Body of pancreas (tissue), 4 donors: Measurements from ENCODE around the gene SLC25A51. TPM values are rescaled to one million over a fixed set of nuclear protein-coding genes. Genes with fewer than 3 reads are reported as not detected.
"Not testable (repeated sequence)": the region's sequence is repeated elsewhere in the genome, so short reads cannot be mapped to it uniquely, and the experiment has no call there.

Experiments
- ATAC-seq: fragments of 150-250 bp; one replicate; pipeline ENCODE4 v1.9.1; 2016
- DNase-seq, 4 donors: peaks; one replicate each; pipeline ENCODE4 v3.0.0-alpha.2; 2019
- H3K27ac ChIP-seq, 4 donors: fragments of 200-600 bp; sonication (generic); 1 replicate in 3 of 4; 2 replicates in 1 of 4; pipeline versions ENCODE4 v1.5.1 to v1.6.1; 2016 to 2019; ENCODE audit warnings: mild to moderate bottlenecking in 1 of 4, mixed read lengths in 1 of 4, moderate library complexity in 1 of 4
- H3K27me3 ChIP-seq, 2 donors: fragments of 200-600 bp; sonication (generic); one replicate each; pipeline ENCODE4 v1.6.0; 2016; ENCODE audit warnings: mild to moderate bottlenecking in 1 of 2
- H3K36me3 ChIP-seq, 2 donors: fragments of 200-600 bp; sonication (generic); replicated peaks in 1 of 2; 2 replicates each; pipeline ENCODE4 v1.5.1; 2016; ENCODE audit warnings: low read depth in 2 of 2; ENCODE audit not compliant: insufficient read depth in 1 of 2
- H3K4me1 ChIP-seq: fragments of 200-600 bp; sonication (generic); one replicate; pipeline ENCODE4 v1.6.0; 2016
- H3K4me3 ChIP-seq, 2 donors: fragments of 200-600 bp; sonication (generic); 1 replicate in 1 of 2; 2 replicates in 1 of 2; pipeline ENCODE4 v1.5.1; 2016 to 2019
- H3K9me3 ChIP-seq, 3 donors: fragments of 200-600 bp; sonication (generic); 1 replicate in 2 of 3; 2 replicates in 1 of 3; pipeline ENCODE4 v1.5.1; 2016
- CTCF ChIP-seq, 7 experiments: fragments of 450-650 bp in 4 of 7; fragments of 200-600 bp in 3 of 7; sonication (generic) in 3 of 7; IDR thresholded peaks; one replicate each; pipeline ENCODE4 v1.5.1; 2016 to 2019; ENCODE audit warnings: antibody characterized with exemption in 7 of 7
- POLR2A ChIP-seq, 3 donors: fragments of 450-650 bp; IDR thresholded peaks; one replicate each; pipeline ENCODE4 v1.6.1; 2016; ENCODE audit warnings: antibody characterized with exemption in 3 of 3, mild to moderate bottlenecking in 2 of 3
- WGBS, 2 donors: methylation state at CpG; one replicate each; pipeline ENCODE4 v1.1.5; 2017; 5-methylcytosine and 5-hydroxymethylcytosine counted together
- intact Hi-C: fragments of 100-400 bp; cut with DNase I; formaldehyde crosslinking; loops from one replicate; pipeline ENCODE4 v1.15.1; 2023
- total RNA-seq, 2 donors: library from RNA; depleted of rRNA; stranded (reverse); fragments of >200 nt; gene quantifications; one replicate each; pipeline ENCODE4 v1.1.0, GENCODE V29; 2016

Gene SLC25A51
- total RNA-seq, 2 donors from 2014 or later, result 17.1 to 18.1 TPM

GRCh38 chr9:37913480-37914153 lies 9.7 kb upstream of the SLC25A51 start:
- Histone ChIP-seq H3K27ac (peak overlapping the region in 2 of 4 donors; percentile 26 to 71), H3K27me3 (no peaks in the 10 kb centered on the region), H3K36me3 (no peaks in the 10 kb centered on the region), H3K4me3 (no peak overlapping the region), H3K9me3 (no peaks in the 10 kb centered on the region), H3K4me1 (peaks cover 37% of the 10 kb centered on the region)
- intact Hi-C loops, result loop anchor here (5.0 to 10.0 kb wide), 3 partner anchors 34 to 454 kb away; no protein-coding TSS in a partner anchor
- TF ChIP-seq CTCF (IDR thresholded peaks at IDR 0.05) (peak; percentile 86 to 99 (median 97)), POLR2A (IDR thresholded peaks at IDR 0.05) (peak in 1 of 3 donors; percentile 0)
- ATAC-seq (peak; percentile 74), DNase-seq (peak; percentile 76 to 86 (median 82))
- 54 to 56% methylated on average over 9 to 11 of the region's 11 CpGs for WGBS, 2 donors

GRCh38 chr9:37911271-37911681 lies 7.3 kb upstream of the SLC25A51 start:
- Histone ChIP-seq H3K27me3 (no peaks in the 10 kb centered on the region), H3K9me3 (no peaks in the 10 kb centered on the region), H3K36me3 (no peaks in the 10 kb centered on the region), H3K4me1 (peaks cover 29% of the 10 kb centered on the region), H3K27ac (no peak overlapping the region), H3K4me3 (no peak overlapping the region)
- DNase-seq, result no peak
- ATAC-seq, result no peak
- WGBS, 2 donors, result 59 to 75% methylated on average over 6 of the region's 6 CpGs
- TF ChIP-seq CTCF (IDR thresholded peaks at IDR 0.05) (no peak), POLR2A (IDR thresholded peaks at IDR 0.05) (no peak)
- intact Hi-C loops, result loop anchor here (5.0 to 10.0 kb wide), 3 partner anchors 36 to 456 kb away; no protein-coding TSS in a partner anchor

GRCh38 chr9:37910271-37910670 lies 6.3 kb upstream of the SLC25A51 start:
- TF ChIP-seq CTCF (IDR thresholded peaks at IDR 0.05) (no peak), POLR2A (IDR thresholded peaks at IDR 0.05) (no peak)
- 94 to 100% methylated on average over 4 of the region's 4 CpGs for WGBS, 2 donors
- DNase-seq (no peak), ATAC-seq (no peak)
- Histone ChIP-seq H3K36me3 (no peaks in the 10 kb centered on the region), H3K27me3 (no peaks in the 10 kb centered on the region), H3K4me1 (peaks cover 21% of the 10 kb centered on the region), H3K27ac (no peak overlapping the region), H3K4me3 (no peak overlapping the region), H3K9me3 (no peaks in the 10 kb centered on the region)
- intact Hi-C loops, result loop anchor here (5.0 to 10.0 kb wide), 3 partner anchors 37 to 457 kb away; no protein-coding TSS in a partner anchor

- intact Hi-C loops, result loop anchor here (5.0 to 10.0 kb wide), 3 partner anchors 37 to 457 kb away; no protein-coding TSS in a partner anchor
- DNase-seq, H3K36me3 ChIP-seq, H3K27me3 ChIP-seq, ATAC-seq, H3K27ac ChIP-seq, H3K9me3 ChIP-seq, H3K4me3 ChIP-seq: not testable (repeated sequence)
- 57 to 82% methylated on average over 3 to 5 of the region's 5 CpGs for WGBS, 2 donors
- peaks cover 21% of the 10 kb centered on the region for H3K4me1 ChIP-seq
Measured at GRCh38 chr9:37909836-37910235, 5.9 kb upstream of the SLC25A51 start.

- peak overlapping the region in 2 of 4 donors; percentile 65 to 67 for H3K27ac ChIP-seq
- no peaks in the 10 kb centered on the region for H3K9me3 ChIP-seq
- WGBS, 2 donors, result 93 to 96% methylated on average over 3 of the region's 3 CpGs
- H3K4me1 ChIP-seq, result peaks cover 24% of the 10 kb centered on the region
- H3K27me3 ChIP-seq, result no peaks in the 10 kb centered on the region
- TF ChIP-seq CTCF (IDR thresholded peaks at IDR 0.05) (no peak), POLR2A (IDR thresholded peaks at IDR 0.05) (no peak)
- no peak for ATAC-seq
- intact Hi-C loops, result no loop called here
- H3K4me3 ChIP-seq, result no peak overlapping the region
- H3K36me3 ChIP-seq, result no peaks in the 10 kb centered on the region
- DNase-seq, result no peak
Measured at GRCh38 chr9:37909326-37909725, 5.4 kb upstream of the SLC25A51 start.
